Measurements from ENCODE around the gene LRR1. TPM values are rescaled to one million over a fixed set of nuclear protein-coding genes. Genes with fewer than 3 reads are reported as not detected.

LRR1 gene
- total RNA-seq, 1 experiment from 2014 or later: 19.0 TPM

DNA sequence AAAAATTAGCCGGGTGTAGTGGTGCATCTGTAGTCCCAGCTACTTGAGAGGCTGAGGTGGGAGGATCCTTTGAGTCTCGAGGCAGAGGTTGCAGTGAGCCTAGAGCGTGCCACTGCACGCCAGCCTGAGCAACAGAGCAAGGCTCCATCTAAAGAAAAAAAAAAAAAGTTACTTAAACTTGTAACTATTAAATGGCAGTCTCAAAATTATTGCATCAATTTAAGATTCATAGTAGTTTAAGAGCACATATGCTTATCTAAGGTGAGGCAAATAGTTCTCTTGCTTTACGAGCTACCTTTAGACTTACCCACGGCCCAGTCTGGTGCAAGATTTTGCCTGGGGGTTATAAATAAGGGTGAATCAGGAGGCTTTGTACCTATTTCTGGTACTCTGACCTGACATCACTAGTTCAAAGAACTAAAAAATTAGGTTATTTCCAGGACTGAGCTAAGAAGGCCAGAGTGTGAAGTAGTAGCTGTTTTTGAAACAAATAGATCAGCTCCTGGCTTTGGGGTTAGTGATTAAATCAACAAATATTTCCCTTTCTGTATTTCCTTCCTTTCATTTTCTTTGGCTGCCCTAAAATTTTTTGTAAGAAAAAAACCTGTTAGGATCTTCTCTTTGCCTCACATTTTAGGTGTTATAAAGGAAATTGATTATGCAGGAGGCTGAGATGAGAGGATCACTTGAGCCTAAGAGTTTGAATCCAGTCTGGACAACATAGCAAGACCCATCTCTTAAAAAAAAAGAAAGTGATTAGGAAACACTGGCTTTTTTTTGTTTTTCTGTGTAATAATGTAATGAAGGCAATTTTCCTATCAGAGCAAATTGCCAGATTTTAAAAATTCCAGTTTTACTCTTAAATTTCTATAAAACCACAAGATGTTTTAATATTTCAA is 25.4 kb downstream of the LRR1 start:
- Histone ChIP-seq H3K27ac (peak overlapping the region; percentile 75), H3K79me2 (ENCODE audit: low read depth) (peaks cover 87% of the 10 kb centered on the region), H4K20me1 (ENCODE audit: insufficient read depth) (peaks cover 33% of the 10 kb centered on the region), H3K4me3 (peak overlapping the region; percentile 100; the same call in 1 of the 2 replicates), H3F3A (ENCODE audit: insufficient read depth, low read depth) (peaks cover 31% of the 10 kb centered on the region), H3K4me2 (peak overlapping the region; percentile 98), H3K36me3 (ENCODE audit: low read depth) (peaks cover 12% of the 10 kb centered on the region), H3K9me3 (ENCODE audit: insufficient read depth, low read depth) (no peaks in the 10 kb centered on the region), H3K9me2 (ENCODE audit: insufficient read depth) (no peaks in the 10 kb centered on the region), H3K27me3 (ENCODE audit: insufficient read depth, low read depth) (no peaks in the 10 kb centered on the region), H3K4me1 (replicated peaks; ENCODE audit: insufficient read depth) (peaks cover 42% of the 10 kb centered on the region), H2AFZ (no peak overlapping the region)
- CTCF ChIA-PET: interaction anchor here (0.5 to 1.2 kb wide), 2 partner anchors 22 to 230 kb away, joined by 4 to 5 read pairs; no protein-coding TSS in a partner anchor
- peak in 1 of 2 experiments; percentile 88 for DNase-seq
- POLR2A ChIA-PET (ENCODE audit: unreplicated experiment): interaction anchor here (0.5 to 0.6 kb wide), 2 partner anchors 35 to 38 kb away, joined by 3 to 4 read pairs; partner anchors contain the start of gene RPS29
- intact Hi-C loops (cut with micrococcal nuclease; ENCODE audit: unreplicated experiment): loop anchor here (5.0 kb wide), 1 partner anchor 37 kb away; the partner anchor contains the start of gene RPS29
- no TSS peak for BruUV-seq (replicated peaks)
- TF ChIP-seq CTCF (conservative IDR thresholded peaks at IDR 0.05): no peak
- TF ChIP-seq EZH2 (IDR thresholded peaks at IDR 0.05; ENCODE audit: low read depth): no peak

- Histone ChIP-seq H3K27me3 (ENCODE audit: insufficient read depth, low read depth) (no peaks in the 10 kb centered on the region), H3K79me2 (ENCODE audit: low read depth) (peaks cover 93% of the 10 kb centered on the region), H3K4me3 (peak overlapping the region; percentile 89), H3F3A (ENCODE audit: insufficient read depth, low read depth) (peaks cover 36% of the 10 kb centered on the region), H3K4me1 (replicated peaks; ENCODE audit: insufficient read depth) (peaks cover 36% of the 10 kb centered on the region), H3K9me3 (ENCODE audit: insufficient read depth, low read depth) (no peaks in the 10 kb centered on the region), H3K9me2 (ENCODE audit: insufficient read depth) (no peaks in the 10 kb centered on the region), H3K4me2 (peak overlapping the region; percentile 90), H2AFZ (peak overlapping the region; percentile 95), H3K27ac (peak overlapping the region; percentile 89), H4K20me1 (ENCODE audit: insufficient read depth) (peaks cover 27% of the 10 kb centered on the region), H3K36me3 (ENCODE audit: low read depth) (peaks cover 28% of the 10 kb centered on the region)
- intact Hi-C loops (cut with micrococcal nuclease; ENCODE audit: unreplicated experiment): loop anchor here (1.0 to 5.0 kb wide), 5 partner anchors 47 to 473 kb away; partner anchors contain the start of genes NEMF and RPS29
- BruUV-seq (replicated peaks): no TSS peak
- DNase-seq: peak; percentile 82 to 94
- ChIA-PET CTCF (interaction anchor here (0.5 to 1.2 kb wide), 15 partner anchors 14 to 1195 kb away, joined by 3 to 14 read pairs (median 5); partner anchors contain the start of genes DMAC2L, MGAT2, NEMF and RPL36AL), POLR2A (ENCODE audit: unreplicated experiment) (interaction anchor here (0.6 to 1.1 kb wide), 6 partner anchors 35 to 278 kb away, joined by 3 to 9 read pairs (median 4); partner anchors contain the start of genes KLHDC1 and KLHDC2)
- TF ChIP-seq EZH2 (IDR thresholded peaks at IDR 0.05; ENCODE audit: low read depth): no peak
- TF ChIP-seq CTCF (conservative IDR thresholded peaks at IDR 0.05): peak; percentile 74
These were observed 35.2 kb downstream of the LRR1 start for GRCh38 chr14:49633640-49634546.

All from PC-9 (cell line).